GM10847 (cell line): ENCODE data around the gene ALPP.

Experiments used
- POLR2A ChIP-seq: IDR thresholded peaks from 2 replicates; pipeline ENCODE4 v1.6.1; 2011; ENCODE audit not compliant: insufficient read length; ENCODE audit errors: extremely low read depth

ALPP gene

DNA sequence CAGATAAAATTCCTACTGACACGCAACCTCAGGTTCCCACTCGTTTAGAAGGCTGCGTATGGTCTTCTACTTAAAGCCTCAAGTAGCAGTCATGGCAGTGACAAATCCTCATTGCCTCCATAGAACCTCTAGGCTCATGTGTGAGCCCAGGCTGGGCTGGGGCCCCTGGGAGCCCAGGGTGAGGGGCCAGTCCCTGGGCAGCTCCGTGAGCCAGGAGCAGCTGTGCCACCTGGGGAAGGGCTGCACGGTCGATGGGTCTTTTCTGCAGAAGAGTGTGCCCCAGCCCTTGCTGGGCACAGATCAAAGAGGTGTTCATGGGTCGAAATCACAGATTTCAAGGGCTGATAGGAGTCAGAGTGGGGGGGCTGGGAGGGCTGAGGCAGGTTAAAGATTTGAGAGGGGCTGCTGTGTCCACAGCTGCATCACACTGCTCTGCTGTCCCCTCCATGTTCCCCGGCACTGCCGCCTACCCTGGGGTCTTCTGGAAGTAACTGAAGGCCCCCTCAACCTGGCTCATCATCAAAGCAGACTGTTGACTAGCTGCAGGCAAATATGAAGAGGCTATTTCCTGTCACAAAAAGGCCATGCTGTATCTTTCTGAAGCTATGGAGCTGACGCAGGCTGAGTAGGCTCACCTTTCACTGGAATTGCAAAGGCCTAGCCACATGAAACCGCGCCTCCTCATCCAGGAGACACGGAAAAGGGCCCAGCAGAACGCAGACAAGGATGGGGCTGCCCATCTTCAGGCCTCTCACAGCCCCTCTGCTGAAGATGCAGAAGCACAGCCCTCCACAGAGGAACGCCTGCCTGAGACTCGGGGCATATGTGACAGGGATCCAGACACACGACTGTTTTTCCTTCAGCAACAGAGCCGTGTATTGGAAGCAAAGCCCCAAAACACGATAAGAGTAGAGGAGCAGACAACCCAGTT, 35.7 kb upstream of the ALPP start:
- no peak for TF ChIP-seq POLR2A

DNA sequence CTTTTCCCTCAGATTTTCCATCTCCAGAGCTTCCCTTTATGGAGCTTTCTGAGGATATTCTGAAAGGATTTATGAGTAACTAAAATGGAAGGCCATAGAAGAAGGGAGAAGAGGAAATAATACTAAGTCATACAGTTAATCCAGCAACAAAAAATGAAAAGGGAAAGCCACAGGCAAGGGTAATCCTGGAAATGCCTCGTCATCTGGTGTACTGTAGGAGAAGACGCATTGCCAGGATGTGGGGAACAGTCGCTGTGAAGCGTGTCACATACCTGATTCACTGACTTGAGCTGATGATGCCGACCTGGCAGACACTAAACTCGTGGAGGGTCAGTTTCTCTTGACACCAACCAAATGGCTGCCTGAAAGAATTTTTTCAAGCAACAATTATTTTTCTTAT, 34.7 kb upstream of the ALPP start:
- no peak for TF ChIP-seq POLR2A

DNA sequence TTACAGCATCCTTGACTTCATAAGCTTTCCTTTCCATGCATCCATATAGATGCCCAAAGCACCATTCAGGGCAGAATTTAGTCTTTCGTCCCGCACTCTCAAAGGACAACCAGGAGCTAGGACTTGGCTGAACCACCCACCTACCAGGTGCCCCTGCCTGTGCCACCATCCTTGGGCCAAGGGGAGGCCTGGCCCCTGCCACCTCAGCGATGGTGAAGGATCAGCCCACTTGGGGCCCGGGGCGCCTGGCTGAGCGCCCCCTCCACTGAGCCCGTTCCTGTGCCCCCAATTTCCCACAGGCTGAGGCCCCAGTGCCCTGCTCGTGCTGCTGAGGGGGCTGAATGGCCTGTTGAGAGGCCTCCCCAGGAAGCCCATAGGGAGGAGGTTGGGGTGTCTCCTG, 33.3 kb upstream of the ALPP start:
- no peak for TF ChIP-seq POLR2A

DNA sequence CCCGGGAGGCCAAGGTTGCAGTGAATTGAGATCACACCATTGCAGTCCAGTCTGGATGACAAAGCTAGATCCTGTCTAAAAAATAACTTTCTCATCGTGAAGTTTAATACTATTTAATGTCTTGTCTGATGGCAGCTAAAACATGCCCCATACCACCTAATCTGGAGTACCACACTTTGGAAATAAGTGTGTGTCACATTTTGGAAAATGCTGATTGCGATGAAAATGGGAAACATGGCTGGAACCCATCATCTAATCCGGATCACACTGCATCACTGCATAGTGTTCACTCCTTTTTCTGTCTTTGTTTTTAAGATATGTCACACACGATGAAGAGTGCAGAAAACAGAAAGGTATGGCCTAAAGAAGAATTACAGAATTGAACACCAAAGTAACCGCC, 31.2 kb upstream of the ALPP start:
- no peak for TF ChIP-seq POLR2A

DNA sequence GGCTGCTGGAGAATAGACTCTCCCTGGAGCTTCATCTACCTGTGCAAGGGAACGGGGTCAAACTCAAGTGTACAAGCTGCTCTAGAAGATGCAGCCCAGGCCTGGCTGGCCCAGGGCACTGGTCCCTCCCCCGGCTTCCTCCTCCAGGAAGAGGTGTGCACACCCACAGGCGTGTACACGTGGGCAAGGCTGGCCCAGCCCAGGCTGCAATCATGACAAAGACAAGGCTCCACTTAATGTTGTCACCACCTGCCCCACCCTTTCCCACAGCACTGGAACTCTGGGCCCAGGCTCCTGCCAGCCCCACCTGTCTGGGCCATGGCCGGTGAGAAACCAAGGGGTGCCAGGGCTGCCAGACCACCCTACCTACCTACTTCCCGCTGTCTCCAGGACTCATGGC, 29.6 kb upstream of the ALPP start:
- no peak for TF ChIP-seq POLR2A

GRCh38 chr2:232349546-232349945, 29.0 kb upstream of the ALPP start:
- TF ChIP-seq POLR2A, result no peak

DNA sequence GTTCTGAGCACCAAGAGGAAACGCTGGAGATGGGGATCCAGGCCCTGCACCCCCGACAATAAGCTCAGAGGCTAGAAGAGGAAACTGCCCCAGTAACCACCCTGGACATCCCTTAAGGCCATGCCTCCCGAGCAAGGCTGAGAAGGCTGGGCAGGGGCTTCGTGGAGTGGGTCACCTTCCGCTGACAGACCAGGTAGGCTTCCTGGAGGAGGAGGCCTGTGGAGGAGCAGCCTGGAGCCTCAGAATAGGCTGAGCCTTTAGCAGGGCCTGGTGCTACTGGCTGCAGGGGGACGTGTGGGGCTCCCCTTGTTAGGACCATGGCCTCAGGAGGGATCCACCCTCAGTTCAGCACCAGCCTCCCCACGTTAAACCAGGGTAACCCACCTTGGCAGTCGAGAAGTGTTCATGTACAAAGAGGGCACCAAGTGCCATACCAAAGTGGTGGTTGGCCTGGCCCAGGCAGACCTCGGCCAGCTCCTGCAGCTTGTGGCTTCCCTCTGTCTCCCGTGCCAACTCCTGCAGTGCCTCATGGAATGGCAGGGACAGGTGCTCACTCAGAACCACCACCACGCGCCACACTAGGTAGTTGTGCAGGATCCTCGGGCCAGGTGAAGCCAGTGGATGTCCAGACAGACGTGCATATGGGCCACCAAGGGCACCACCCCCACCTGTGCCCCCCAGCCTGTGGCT, 28.5 kb upstream of the ALPP start:
- TF ChIP-seq POLR2A, result no peak

DNA sequence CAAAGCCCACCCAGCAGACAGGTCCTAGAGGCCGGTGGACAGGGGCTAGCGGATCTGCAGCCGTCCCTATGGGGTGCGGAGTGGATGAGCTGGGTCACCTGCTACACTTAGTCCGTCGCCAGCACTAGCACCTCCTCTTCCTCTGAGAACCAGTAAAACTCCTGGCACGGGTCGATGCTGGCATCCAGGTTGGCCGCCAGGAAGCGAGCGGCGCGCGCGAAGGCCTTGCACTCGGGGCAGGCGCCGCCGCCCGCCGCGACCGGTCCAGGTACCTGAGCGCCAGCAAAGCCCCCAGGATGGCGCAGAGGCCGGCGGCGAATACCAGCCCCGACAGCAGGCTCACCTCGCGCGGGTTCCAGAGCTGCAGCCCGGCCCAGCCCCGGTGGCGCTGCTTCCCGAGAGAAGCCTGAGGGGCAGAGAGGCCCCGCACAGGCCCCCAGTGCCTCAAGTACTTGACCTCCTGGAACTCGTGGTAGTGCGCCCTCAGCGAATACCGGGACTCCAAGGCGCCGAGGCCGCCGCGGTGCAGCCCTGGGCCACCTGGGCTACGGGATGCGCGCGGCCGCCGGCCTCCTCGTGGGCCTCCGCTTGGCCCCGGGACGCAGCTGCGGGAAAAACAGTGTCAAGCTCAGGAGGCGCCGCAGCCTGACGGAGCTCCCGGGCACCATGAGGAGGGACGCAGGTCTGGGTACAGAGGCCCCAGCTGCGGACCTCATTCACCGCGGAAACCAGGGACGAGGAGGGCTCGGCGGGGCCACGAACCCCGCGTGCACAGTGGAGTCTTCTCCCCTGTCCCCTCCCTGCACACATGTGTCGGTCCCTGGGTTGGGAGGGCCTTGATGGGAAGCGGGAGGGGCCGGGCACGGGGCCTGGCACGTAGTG, 27.5 kb upstream of the ALPP start:
- TF ChIP-seq POLR2A, result no peak

DNA sequence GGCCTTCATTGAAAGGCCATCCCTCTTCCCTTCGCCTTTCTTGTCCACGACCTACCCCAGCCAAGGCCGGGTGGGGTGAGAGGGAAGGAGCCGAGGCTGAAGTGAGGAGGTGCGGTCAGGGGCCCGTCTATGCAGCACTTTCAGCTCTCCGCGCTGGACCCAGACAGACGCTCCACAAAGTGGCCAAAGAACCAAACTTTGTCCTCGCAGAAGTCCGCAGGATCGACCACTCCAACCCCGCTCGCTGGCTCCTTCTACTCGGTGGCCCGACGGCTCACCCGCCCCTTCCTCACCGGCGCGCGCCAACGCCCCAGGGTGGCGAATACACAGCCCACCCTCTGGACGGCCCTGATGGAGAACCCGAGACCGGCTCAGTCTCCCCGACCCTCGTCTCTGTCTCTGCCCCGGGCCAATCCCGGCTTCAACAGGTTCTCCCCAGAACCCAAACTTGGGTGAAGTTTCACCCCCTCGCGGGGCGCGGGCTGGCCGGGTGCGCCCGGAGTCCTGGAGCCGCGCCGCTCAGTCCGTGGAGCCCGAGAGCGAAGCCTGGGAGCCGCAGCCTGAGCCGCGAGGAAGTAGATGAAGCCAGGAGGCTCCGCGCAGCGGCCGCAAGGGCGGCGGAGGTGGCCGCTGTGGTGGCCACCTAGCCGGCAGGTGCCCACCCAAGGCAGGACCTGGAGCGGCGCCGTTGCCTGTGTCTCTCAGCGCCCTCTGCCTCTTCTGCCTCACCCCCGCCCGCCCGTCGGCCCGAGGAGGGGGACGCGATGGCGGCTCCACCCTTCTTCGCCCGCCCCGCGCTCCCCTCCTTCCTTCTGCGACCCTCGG, 26.7 kb upstream of the ALPP start:
- no peak for TF ChIP-seq POLR2A

DNA sequence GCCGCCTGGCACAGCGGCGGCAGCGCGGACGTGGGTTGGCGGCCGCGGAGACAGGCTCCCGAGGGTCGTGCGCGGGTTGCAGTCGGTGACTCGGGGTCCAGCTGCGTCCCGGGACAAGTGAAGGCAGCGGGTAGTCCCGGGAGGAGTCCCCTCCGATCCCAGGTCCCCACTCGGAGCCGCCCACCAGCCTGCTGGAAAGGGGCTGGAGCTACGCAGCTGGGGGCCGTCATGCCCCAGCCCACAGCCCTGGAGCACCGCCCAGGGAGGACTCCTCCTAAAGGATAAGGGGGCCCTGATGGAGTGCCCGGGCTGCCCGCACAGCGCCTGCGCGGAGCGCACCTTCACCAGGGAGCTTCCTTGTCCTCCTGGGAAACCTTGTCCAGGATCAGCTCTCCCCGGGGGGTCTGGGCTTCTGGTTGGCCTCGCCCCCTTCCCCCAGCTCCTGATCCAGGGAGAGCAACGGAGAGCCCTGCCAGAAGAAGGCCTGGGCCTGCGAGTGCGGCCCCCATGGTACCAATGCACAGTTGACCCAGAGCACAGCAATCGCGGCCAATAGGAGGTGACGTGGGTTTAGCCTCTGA, 25.9 kb upstream of the ALPP start:
- no peak for TF ChIP-seq POLR2A

DNA sequence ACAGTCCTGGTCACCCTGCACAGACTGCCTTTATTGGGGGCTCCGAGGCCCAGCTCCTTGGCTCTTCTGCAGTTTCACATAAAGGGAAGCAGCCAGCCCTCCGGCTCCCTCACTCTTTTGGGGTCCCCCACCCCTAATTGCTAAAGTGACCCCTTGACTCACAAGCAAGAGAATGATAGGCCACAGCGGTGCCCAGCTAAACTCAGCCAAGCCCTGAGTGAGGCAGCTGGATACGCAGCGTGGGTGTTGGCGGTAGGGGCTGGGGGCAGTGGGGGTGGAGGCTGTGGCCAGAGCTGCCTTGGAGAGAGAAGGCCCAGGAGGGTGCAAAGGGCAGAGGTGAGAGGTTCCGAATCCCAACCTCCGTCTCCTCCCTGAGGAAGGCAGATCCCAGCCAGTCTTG, 25.5 kb upstream of the ALPP start:
- no peak for TF ChIP-seq POLR2A

GRCh38 chr2:232353660-232354059, 24.9 kb upstream of the ALPP start:
- no peak for TF ChIP-seq POLR2A

DNA sequence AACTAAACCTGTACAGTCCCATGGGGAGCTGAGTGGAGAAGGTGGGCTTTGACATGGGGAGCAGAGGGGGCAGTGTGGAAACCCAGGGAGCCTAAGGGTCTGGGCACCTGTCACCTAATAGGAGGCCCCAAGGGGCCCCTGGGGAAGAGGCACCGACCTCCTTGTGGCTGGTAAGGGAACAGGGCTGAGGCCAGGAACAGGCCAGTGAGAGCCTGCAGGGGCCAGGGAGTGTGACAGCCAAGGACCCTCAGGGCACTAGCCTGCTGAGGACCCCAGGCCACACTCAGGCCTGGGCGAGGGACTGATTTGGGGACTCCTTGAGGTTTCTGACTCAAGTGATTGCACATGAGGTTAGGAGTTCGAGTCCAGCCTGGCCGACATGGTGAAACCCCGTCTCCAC, 24.5 kb upstream of the ALPP start:
- no peak for TF ChIP-seq POLR2A

DNA sequence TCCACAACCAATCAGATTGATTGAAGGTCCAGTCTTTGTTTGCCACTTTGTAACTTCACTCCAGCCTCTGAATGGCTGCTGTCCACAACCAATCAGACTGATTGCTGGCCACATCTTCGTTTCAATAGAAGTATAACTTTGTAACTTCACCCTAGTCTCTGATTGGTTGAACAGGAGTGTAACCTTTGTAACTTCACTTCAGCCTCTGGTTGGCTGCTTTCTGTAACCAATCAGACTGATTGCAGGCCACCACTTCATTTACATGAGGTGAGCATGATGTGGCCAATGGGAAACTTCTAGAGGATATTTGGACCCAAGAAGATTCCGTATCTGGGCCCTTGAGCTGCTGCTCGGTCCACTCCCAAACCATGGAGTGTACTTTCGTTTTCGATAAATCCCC, 16.9 kb upstream of the ALPP start:
- no peak for TF ChIP-seq POLR2A
